Stimulated activated CD8-positive, alpha-beta memory T cell treated with anti-CD3 and anti-CD28 coated beads, Interleukin-7, amount 100 ng/mL, for 4 hours (primary cell): Measurements from ENCODE around the gene EHMT1.

Experiments
- DNase-seq, 2 donors: peaks; one replicate each; pipeline ENCODE4 v3.0.0-alpha.2; 2020; ENCODE audit warnings: low read depth in 2 of 2

Gene EHMT1

GRCh38 chr9:137646341-137646740 lies 27.5 kb downstream of the EHMT1 start:
- DNase-seq, result no peak

DNA sequence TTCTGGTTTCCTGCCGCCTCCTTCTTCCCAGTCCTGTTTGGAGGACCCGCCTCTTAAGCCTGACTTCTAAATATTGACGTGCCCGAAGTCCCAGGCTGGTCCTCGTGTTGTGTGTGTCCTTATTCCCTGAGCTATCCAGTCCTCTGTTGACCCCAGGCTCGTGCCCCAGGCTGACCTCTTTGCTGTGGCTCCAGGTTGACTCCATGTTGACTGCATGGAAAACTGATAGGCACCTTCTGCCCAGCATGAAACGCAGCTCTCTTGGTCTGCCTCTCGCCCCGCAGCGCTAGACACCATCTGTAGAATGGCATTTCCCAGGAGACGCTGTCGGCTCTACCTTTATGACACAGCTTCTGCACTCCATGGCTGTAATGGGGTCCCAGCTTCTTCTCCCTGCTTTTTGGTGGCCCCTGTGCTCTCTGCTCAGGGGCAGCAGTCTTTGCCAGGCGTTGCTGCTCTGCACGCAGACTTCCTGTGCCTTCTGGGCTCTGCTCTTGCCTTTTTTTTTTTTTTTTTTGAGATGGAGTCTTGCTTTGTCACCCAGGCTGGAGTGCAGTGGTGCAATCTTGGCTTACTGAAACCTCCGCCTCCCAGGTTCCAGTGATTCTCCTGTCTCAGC lies 28.4 kb downstream of the EHMT1 start:
- DNase-seq, result no peak

GRCh38 chr9:137648396-137648795 lies 29.6 kb downstream of the EHMT1 start:
- no peak for DNase-seq

DNA sequence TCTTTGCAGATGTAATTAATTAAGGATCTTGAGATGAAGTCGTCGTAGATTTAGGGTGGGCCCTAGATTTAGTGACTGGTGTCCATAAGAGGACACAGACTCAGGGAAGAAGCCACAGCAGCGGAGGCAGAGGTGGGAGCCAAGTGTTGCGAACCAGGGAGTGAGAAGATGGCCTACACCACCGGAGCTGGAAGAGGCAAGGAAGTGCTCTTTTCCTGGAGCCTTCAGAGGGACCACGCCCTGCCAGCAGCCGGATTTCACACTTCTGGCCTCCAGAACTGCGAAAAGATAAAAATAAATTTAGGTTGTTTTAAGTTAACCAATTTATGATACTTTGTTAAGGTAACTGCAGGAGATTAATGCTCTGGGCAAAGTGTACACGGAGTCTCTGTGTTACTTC lies 30.7 kb downstream of the EHMT1 start:
- no peak for DNase-seq

- DNase-seq, result no peak
Observed at GRCh38 chr9:137650259-137650658, 31.5 kb downstream of the EHMT1 start.

- DNase-seq, result no peak
Observed at GRCh38 chr9:137650779-137651178, 32.0 kb downstream of the EHMT1 start.

- DNase-seq, result no peak
Observed at GRCh38 chr9:137656416-137656815, 37.6 kb downstream of the EHMT1 start.

DNA sequence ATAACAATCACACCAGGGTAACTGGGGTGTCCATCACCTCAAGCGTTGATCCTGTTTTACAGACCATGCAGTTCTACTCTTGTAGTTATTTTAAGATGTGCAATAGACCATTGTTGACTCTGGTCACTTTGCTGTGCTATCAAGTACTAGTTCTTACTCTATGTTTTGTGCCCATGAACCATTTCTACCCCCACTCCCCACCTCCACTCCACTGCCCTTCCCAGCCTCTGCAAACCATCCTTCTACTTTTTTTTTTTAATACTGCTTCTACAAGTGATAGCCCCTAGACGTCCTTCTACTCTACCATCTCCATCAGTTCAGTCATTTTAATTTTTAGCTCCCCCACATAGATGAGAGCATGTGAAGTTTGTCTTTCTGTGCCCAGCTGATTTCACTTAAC lies 38.8 kb downstream of the EHMT1 start:
- no peak for DNase-seq

DNA sequence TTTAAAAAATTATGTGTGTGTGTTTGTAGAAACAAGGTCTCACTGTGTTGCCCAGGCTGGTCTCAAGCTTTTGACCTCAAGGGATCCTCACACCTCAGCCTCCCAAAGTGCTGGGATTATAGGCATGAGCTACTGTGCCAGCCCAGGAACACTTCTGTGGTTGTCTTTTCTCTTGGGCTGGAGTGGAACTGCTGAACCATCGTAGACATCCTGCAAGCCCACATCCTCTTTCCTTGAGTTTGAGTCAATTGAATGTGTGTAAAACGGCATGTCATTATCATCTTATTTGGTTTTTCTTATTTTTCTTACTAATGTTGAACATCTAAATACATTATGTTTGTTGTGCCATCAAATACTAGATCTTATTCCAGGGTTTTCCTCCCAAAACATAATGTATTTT lies 40.0 kb downstream of the EHMT1 start:
- no peak for DNase-seq

- DNase-seq, result no peak
Observed at GRCh38 chr9:137660144-137660543, 41.3 kb downstream of the EHMT1 start.

- DNase-seq, result no peak
Observed at GRCh38 chr9:137663584-137663983, 44.8 kb downstream of the EHMT1 start.

DNA sequence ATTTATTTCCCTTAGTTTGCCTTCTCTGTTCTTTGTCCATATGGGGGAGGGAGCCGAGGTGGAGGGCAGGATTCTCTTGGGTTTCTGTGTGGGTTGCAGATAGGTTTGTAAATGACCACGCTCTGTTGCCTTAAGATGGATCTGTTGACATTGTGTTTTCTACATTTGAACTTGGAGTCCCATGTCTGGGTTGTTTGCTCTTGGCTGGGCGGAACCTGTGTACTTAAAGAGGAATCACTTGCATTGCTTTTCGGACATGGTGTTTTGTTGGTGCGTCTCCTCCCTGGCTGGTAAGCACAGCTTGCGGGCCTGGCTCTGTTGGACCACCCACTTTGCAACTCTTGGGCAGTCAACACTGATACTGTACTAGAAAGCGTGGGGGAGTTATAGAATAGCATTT lies 45.9 kb downstream of the EHMT1 start:
- no peak for DNase-seq

GRCh38 chr9:137665226-137665625 lies 46.4 kb downstream of the EHMT1 start:
- no peak for DNase-seq

DNA sequence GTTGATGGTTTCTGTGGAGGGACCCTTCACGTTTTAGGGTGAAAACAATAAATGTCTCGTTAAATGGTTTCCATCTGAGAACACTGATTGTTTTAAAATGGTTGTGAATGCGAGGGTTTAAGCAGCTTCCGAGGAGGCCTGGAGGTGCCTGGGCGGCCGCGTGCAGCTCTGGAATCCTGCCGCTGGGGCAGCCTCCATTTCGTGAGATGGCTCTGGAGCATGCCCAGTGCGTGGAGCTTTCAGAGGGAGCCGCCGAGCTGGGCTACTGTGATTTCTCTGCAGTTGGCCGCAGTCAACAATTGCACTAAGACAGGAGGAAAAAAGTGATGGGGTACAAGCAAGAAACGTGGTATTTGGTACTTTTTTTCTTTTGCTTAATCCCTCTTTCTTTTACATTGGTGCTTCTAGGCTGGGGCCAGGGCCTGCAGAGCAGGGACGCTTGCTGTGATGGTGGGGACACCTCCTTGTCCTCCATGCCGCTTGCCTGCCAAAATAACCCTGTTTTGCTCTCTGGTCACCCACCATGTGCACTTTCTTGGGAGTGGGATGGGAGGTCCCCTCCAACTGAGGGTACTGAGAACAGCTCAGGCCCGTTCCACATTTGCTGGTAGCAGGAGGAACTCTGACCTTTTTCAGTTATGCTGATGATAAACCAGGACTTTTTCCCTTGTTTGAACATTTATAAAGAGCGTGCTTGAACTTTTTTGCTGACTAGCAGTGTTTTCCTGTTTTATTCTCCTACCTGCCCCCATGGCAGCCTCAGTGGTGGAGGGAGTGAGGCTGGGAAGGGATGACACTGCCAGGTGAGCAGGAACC lies 47.1 kb downstream of the EHMT1 start:
- DNase-seq, result no peak

- no peak for DNase-seq
Observed at GRCh38 chr9:137666513-137666822, 47.7 kb downstream of the EHMT1 start.

DNA sequence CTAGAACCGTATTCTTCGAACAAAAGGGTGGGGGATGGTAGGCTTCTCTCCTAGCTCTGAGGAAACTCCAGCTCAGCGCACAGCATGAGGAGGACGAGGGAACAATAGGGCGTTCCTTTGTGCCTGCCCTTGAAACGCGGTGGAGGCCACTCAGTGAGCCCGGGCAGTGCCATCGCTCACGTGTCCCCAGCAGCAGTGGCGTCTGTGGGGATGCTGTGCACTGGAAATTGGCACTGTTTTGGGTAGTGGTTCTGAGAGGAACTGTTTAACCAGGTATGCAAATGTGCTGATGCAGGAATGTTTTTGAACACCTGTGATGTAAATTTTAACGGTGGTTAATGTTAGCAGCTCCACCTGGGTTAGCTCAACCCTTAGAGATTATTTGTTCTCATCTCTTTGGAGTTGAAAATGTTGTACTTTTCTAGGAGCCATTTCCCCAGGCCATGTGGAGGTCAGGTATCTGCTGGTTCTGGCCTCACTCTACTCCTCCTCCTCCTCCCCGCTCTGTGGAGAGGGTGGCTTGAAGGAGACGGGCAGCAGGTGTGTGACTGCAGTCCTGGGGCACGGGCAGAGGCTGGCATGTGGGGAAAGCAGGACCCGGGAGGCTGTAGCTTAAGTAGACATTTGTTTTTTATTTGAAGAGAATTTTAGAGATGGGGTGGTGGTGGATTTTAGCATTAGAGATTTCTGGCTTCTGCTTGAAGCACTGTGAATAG lies 48.3 kb downstream of the EHMT1 start:
- no peak for DNase-seq

DNA sequence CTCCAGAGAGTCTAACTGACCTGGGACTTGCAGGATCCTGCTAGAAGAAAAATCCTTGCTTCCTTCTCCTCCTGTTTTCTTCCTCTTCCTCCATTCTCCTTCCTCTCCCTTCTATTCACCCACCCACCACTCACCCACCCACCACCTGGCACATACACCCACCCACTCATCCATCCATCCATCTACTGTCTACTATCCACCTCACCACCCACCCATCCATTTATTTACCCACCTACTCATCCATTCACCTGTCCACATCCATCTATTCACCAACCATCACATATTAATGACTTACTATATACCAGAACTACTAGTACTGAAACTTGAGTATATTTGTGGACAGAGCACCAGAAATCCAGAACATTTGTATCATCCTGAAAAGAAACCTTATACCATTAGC lies 49.4 kb downstream of the EHMT1 start:
- DNase-seq, result no peak

DNA sequence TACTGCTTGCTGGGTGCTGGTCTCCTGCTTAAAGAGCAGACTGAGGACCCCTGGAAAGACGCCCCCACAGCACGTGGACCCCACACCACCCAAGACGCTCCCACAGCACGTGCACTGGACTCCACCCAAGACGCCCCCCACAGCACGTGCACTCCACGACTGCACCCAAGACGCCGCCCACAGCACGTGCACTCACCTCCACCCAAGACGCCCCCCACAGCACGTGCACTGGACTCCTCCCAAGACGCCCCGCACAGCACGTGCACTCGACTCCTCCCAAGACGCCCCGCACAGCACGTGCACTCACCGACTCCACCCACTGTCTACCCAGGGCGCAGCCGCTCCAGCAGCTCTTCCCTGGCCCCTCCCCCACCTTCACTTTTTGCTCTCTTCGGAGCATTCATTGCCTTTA lies 50.5 kb downstream of the EHMT1 start:
- DNase-seq, result no peak

DNA sequence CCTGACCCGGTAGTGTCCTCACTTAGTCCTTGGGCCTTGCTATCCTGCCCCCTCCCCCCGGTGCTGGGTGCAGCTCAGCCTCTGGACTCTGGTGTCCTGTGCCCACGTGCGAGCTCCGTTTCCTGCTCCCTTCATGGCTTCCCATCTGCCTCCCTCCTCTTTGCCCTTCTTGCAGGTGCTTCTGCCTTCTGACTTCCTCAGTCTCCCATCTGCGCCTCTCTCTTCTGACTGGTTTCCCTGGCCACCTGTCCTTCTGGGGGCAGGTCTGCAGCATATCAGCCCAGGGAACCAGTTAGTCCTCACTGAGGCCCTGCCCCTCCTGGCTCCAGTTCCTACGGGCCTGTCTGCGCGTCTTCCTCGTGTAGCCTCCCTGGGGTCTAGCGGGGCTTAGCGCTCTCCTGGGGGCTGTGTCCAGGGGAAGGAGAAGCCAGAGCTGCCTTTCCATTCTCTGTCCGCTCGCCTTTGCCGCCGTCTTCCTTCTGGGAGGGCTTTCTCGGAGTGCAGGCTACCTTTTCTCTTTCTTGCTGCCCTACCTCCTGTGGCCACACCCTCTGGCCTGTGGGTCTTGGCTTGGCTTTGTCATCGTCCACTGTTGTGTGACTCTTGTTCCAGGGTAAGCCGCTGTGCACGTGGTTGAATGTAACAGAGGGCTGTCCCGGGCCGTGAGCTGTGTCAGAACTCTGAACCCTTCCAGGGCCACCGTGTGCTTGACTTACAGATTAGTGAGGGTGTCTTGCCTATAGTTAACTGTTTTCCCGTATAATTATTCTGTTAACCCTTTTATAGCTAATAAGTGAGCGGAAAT lies 51.8 kb downstream of the EHMT1 start:
- DNase-seq, result no peak

GRCh38 chr9:137671196-137671538 lies 52.4 kb downstream of the EHMT1 start:
- DNase-seq, result no peak

GRCh38 chr9:137671721-137672120 lies 52.9 kb downstream of the EHMT1 start:
- no peak for DNase-seq
